Measurements from ENCODE around the gene PTK6. TPM values are rescaled to one million over a fixed set of nuclear protein-coding genes. Genes with fewer than 3 reads are reported as not detected.

Gene PTK6
- total RNA-seq, 1 donor from 2014 or later = not detected

GRCh38 chr20:63497946-63498935 is 38.9 kb downstream of the PTK6 start:
- DNase-seq (ENCODE audit: low spot score in 2 of 2) (peak in 1 of 2 donors; percentile 66), FAIRE-seq (no peak)

GRCh38 chr20:63497138-63497945 is 39.8 kb downstream of the PTK6 start:
- FAIRE-seq = no peak
- no peak for DNase-seq (ENCODE audit: low spot score in 2 of 2)

GRCh38 chr20:63496596-63497120 is 40.5 kb downstream of the PTK6 start:
- no peak for FAIRE-seq
- no peak for DNase-seq (ENCODE audit: low spot score in 2 of 2)

GRCh38 chr20:63495741-63496595 is 41.2 kb downstream of the PTK6 start:
- DNase-seq (ENCODE audit: low spot score in 2 of 2) (peak; percentile 80 to 86), FAIRE-seq (no peak)

GRCh38 chr20:63495167-63495720 is 41.9 kb downstream of the PTK6 start:
- no peak for DNase-seq (ENCODE audit: low spot score in 2 of 2)
- no peak for FAIRE-seq

GRCh38 chr20:63494420-63495166 is 42.6 kb downstream of the PTK6 start:
- no peak for DNase-seq (ENCODE audit: low spot score in 2 of 2)
- no peak for FAIRE-seq

GRCh38 chr20:63494084-63494419 is 43.1 kb downstream of the PTK6 start:
- no peak for DNase-seq (ENCODE audit: low spot score in 2 of 2)
- no peak for FAIRE-seq

GRCh38 chr20:63493563-63494020 is 43.6 kb downstream of the PTK6 start:
- FAIRE-seq = no peak
- no peak for DNase-seq (ENCODE audit: low spot score in 2 of 2)

- DNase-seq (ENCODE audit: low spot score in 2 of 2) (no peak), FAIRE-seq (no peak)
These were observed 44.2 kb downstream of the PTK6 start for GRCh38 chr20:63492982-63493381.

- no peak for FAIRE-seq
These were observed 44.7 kb downstream of the PTK6 start for GRCh38 chr20:63492518-63492917.

GRCh38 chr20:63491635-63492230 is 45.4 kb downstream of the PTK6 start:
- FAIRE-seq (no peak), DNase-seq (ENCODE audit: low spot score in 2 of 2) (no peak)

More at GRCh38 chr20:63492518-63492917, 44.7 kb downstream of the PTK6 start:
- DNase-seq (ENCODE audit: low spot score in 2 of 2) = no peak

- FAIRE-seq (no peak), DNase-seq (ENCODE audit: low spot score in 2 of 2) (no peak)
These were observed 46.1 kb downstream of the PTK6 start for GRCh38 chr20:63491078-63491477.

- DNase-seq (ENCODE audit: low spot score in 2 of 2) (no peak), FAIRE-seq (no peak)
These were observed 46.8 kb downstream of the PTK6 start for GRCh38 chr20:63490416-63490815.

GRCh38 chr20:63488315-63489251 is 48.6 kb downstream of the PTK6 start:
- FAIRE-seq (no peak), DNase-seq (ENCODE audit: low spot score in 2 of 2) (no peak)

GRCh38 chr20:63487781-63488241 is 49.4 kb downstream of the PTK6 start:
- FAIRE-seq = no peak
- no peak for DNase-seq (ENCODE audit: low spot score in 2 of 2)

- no peak for FAIRE-seq
These were observed 49.9 kb downstream of the PTK6 start for GRCh38 chr20:63487116-63487764.

GRCh38 chr20:63486300-63486855 is 50.8 kb downstream of the PTK6 start:
- FAIRE-seq (no peak), DNase-seq (ENCODE audit: low spot score in 2 of 2) (no peak)

More at GRCh38 chr20:63487116-63487764, 49.9 kb downstream of the PTK6 start:
- DNase-seq (ENCODE audit: low spot score in 2 of 2) = no peak
